HG02798 (cell line): Measurements from ENCODE around the gene ENPP7.

Experiments used
- ATAC-seq: cut with Tn5 transposase; IDR thresholded peaks from one replicate; pipeline ENCODE4 v1.9.1; 2021; ENCODE audit warnings: mild to moderate bottlenecking; ENCODE audit not compliant: unreplicated experiment, poor library complexity

Gene ENPP7, protein sequence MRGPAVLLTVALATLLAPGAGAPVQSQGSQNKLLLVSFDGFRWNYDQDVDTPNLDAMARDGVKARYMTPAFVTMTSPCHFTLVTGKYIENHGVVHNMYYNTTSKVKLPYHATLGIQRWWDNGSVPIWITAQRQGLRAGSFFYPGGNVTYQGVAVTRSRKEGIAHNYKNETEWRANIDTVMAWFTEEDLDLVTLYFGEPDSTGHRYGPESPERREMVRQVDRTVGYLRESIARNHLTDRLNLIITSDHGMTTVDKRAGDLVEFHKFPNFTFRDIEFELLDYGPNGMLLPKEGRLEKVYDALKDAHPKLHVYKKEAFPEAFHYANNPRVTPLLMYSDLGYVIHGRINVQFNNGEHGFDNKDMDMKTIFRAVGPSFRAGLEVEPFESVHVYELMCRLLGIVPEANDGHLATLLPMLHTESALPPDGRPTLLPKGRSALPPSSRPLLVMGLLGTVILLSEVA

DNA sequence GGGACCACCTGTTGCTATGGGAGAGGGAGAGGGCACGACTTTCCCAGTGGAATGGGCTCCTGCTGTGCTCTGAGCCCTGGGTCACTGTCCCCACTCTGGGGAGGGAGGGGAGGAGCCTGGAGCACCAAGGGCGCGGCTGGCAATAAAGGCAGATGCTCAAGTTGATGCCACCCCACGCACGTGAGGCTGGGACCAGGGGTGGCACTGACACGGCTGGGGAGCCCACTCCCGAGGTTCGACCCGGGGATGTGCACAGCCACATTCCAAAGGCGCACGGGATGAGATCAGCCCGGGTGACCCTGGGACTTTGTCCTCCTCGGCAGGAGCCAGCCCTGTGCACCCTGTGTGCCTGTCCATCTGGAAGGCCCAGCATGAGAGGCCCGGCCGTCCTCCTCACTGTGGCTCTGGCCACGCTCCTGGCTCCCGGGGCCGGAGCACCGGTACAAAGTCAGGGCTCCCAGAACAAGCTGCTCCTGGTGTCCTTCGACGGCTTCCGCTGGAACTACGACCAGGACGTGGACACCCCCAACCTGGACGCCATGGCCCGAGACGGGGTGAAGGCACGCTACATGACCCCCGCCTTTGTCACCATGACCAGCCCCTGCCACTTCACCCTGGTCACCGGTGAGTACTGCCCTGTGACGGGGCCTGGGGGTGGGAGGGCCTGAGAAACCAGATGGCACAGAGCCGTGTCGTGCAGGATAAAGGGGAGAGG is at the start of gene ENPP7:
Gene ENPP7, plus strand, starts transcription at position 175 of the 715 bp plus-strand sequence. Its CDS starts 197 bp downstream, at position 372.
- ATAC-seq, result no peak

DNA sequence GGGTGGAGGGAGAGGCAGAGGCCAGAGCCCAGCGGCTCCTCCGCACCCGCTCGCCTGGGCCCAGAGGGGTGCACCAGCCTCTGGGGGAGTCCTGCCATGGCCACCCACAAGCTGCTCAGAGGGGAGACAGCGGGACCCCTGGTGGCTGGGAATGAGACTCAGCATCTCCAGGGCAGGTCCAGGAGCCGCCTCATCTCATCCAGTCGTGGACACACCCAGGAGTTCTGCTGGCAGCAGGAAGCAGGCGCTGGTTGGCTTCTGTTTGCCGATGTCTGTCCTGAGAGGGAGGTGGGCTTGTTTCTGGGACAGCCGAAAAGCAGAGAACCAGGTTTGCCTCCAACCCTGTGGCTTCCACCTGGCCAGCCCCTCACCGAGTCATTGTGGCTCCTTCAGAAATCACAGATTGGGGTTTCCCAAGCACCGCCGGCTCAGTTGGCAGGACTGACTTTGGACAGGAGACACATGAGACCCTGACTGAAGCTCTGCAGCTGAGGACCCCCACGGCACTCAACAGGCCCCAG is 49.6 kb upstream of the ENPP7 start:
- ATAC-seq, result no peak

DNA sequence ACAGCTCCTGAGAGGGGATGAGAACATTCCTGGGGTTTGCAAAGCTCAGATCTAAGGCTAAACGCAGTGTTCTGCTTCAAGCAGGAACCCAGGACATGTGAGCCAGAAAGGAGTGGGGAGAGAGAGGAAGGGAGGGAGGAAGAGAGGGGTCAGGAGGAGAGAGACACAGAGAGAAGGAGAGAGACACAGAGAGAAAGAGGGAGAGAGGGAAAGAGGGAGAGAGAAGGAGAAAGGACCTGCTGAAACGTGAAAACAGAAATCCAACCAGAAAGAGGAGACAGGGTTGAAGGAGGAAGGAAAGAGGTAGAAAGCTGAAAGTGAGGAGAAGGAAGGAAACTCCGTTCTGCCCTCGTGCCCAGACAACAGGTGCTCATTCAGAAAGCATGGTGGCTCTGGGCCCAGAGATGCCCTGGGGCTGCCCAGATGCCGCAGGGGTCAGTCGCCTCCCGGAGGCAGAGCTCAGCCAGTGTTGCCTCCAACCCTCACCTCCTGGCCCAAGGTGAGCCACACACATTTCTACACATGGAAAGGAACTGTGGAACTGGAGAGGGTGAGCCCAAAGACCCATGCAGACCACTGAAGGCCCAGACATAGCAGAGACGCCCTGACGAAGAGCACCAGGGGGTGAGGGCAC is 49.0 kb upstream of the ENPP7 start:
- no peak for ATAC-seq

DNA sequence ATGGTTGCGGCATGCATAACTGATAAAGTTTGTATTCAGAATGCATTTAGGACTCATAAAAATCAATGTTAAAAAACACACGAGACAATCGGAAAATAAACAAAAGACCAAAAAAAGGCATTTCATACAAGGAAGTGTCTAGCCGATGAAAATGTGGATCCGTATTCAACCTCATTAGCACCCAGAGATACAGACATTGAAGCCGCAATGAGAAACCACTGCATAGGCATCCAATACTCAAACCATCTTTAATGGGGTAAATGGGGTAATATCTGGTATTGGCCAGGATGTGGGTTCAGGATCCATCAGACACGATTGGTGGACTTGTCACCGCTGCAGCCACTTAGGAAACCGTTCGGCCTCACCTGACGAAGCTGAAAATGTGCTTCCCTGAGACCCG is 47.4 kb upstream of the ENPP7 start:
- ATAC-seq, result no peak

DNA sequence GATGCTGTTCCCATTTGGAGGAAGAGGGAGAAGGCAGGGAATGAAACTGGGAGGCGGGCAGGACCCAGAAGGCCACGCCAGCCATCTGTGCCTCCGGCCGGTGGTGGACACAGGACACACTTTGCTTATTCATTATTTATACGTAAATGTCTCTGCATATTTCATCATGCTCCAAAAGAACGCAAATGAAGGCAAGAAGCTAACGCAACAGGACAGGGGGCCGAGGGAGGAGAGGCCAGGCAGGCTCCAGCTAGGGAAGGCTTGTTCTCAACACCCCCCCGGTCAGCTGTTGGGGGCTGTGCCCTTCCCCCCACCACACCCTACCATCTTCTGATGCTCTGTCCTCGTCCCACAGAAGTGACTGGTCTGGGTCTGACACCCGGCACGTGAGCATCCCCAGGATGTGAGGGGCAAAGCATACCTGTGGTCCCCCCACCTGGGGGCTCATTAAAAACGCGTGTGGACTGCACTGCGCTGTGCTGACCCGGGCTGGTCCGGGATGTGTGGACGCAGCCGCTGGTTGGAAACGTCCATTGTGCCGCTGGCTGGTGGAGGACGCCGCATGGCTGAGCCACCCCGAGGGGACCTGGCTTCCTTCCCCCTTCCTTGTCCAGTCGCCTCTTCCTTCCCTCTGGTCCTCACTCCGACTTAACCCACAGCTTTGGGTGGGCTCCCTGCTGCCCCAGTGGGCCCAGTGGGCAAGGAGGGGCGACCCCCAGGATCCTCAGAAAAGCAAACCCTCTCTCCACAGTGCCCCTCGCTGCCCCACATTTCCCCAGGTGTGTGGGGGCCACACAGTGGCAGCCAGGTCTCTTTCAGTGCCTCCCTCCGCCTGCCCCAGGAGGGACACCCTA is 46.4 kb upstream of the ENPP7 start:
- no peak for ATAC-seq

DNA sequence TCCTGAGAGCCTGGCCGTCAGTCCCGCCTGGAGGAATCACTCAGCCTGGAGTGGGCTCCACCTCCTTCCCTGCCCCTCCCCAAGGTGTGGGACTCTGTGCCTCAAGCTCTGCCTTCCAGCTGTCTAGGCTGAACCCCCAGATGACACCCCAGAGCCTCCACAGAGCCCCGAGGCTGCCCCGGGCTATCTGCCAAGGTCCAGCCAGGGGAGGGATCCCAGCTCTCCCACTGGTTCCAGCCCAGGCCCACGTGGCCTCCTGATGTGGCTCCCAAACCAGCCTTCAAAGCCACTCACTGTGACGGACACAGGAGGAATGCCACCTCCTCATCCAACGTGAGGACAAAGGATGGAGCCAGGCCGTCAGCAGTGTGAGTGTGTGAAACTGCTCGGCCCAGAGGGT is 45.6 kb upstream of the ENPP7 start:
- no peak for ATAC-seq

DNA sequence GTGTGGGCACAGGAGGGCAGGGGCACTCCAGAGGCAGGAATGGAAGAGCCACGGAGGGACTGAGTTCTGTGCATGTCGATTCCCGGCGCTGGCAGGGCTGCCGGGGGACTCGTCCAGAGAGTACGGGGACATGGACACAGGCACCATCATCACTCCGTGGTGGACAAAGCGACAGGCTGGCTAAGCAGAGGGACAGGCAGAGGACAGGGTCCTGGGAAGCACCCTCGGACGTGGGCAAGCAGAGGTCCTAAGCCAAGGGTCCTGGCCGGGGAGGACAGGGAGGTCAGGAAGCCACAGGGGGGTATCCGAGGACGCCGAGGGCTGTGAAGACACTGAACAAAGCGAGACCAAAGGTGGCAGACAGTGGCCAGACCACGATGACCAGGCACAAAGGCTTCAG is 44.3 kb upstream of the ENPP7 start:
- ATAC-seq, result no peak

DNA sequence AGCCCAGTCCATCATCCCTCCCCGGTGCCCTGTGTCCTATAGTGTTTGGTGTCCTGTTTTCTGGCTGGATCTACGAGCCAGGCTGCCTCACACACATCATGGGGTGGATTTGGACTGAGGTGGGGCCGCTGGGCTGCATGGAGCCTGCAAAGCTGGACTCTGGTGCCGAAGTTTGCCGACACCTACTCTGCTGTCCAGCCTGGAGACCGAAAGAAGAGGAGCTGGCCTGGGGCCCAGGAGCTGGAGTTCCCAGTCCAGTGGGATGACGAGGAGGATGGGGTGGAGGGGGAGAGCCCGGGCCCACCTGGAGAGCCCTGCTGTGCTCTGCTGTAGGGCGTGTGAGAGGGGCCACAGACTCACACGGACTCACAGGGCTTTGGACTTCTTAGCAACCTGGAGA is 40.3 kb upstream of the ENPP7 start:
- ATAC-seq, result no peak

DNA sequence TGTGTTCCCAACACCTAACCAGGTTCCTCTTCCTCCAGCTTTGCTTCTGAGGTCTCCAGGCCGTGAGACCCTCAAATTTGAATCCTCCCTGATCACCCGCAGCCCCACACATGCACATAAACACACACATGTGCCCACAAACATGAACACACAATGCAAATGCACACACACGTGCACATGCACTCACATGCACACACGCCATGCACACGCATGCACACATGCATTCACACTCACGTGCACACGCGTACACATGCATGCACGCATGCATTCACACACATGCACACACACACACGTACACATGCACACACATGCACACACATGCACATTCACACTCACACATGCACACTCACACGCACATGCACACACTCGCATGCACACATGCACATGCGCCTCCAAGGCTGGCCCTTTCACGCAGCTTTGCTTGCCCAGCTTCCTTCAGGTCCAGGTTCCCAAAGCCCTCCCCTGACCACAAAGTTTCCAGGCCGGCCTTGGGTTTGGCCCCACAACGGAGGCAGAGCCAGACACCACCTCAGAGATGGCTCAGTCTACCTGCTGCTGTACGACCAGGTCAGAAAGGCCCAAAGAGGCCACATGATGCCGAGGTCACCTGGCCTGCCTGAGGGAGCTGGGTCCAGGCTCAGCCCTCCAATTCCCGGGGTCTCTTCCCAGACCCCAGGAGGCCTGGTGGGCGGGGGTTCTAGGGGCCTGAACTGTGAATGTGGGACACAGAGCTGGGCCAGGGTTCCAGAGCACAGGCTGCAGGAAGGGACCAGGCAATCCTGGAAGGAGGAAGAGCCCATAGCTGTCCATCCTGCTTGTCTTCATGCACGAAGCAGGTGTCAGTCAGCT is 39.5 kb upstream of the ENPP7 start:
- ATAC-seq, result no peak

DNA sequence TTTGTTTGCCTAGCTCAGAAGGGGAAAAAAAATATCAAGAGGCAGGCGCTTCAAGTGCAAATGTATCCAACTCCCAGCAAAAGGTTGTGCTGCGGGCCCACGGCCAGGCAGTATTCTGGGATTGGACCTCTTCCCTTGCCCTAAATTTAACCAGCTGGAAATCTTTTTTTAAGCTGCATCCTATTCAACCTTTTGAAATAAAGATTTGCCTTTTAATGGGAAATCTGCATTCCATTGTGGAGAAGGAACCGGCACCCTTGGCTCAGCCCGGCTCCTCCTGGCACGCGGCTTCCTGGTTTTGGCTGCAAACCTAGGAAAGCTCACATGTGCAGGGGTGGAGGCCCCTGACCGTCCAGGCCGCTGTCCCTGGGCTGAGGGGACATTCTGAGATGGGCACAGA is 38.8 kb upstream of the ENPP7 start:
- ATAC-seq, result no peak

DNA sequence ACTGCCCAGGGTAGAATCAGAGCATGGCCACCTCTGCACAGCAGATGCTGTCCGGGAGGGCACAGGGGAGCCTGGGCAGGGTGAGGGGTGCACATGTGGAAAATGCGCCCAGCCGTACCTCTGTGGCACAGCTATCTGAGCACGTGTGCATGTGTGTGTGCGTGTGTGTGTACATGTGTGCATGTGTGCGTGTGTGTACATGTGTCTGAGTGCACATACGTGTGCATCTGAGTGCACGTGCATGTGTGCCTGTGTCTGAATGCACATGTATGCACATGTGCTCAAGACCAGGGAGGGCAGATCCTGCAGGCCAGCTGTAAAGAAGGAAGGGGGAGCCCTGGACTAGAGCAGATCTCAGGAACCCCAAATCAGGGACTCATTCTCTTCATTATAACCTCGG is 37.3 kb upstream of the ENPP7 start:
- ATAC-seq, result no peak

DNA sequence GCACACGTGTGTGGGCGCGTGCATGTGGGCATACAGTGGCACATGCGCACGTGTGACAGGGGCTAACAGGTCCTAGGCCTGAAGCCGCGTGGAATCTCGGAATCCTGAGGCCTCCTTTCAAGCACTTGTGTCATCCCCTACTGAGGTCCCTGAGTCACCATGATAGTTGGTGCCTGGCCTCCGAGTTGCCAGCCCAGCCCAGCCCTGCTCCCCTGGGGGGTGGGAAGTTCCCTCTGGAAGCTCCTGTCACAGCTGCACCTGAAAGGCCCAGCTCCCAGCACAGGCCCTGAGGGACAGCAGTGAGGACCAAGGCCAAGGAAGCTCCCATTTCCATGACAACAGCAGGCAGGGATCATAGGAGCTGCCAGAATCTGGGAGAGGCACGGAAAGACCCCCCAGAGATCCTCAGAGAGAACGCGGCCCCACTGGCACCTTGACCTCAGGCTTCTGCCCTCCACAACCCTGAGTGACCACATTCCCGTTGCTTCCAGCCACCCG is 35.4 kb upstream of the ENPP7 start:
- no peak for ATAC-seq

DNA sequence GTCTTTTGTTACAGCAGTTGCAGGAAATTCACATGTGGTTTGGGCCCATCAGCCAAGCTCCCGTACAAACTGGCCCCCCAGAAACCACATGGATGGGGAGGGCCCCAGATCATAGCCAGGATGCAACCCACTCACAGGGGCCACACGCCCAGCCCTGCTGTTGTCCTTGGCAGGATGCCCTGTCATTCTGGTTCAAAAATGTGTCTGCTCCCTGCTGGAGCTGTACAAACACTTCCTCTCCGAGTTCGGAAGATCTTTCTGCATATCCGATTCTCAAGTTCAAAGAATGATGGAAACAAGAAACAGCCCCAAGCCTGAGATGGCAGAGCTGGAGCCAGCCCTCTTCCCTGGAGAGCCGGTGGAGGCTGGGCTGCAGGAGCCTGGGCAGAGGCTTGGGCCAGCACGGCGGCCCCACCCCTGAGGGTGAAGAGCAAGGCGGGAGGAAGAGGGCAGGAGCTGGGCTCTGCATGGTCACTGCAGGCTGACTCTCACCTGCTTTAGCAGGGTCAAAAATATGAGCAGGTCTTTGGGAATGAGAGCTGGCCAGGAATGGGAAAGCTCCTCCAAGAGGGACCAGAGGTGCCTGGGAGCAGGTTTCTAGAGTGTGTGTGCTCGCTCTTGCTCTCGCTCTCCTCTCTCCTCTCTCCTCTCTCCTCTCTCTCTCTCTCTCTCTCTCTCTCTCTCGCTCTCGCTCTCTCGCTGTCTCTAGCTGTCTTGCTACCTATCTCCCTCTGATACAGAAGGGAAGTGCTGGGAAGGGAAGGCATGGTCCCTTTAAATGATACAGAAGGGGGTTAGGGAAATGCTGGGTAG is 34.7 kb upstream of the ENPP7 start:
- no peak for ATAC-seq

DNA sequence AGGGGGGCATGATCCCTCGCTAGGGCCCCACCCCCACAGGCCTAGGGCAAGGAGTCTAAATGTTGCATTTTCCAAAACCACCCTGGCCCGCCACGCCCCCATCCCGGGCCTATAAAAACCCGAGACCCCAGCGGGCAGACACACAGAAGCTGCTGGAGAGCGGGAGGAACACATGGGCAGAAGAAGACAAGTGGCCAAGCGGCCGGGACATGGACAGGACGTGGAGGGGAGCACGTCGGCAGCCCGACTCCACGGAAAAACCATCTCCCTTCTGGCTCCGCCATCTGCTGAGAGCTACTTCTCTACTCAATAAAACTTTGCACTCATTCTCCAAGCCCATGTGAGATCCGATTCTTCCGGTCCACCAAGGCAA is 34.1 kb upstream of the ENPP7 start:
- no peak for ATAC-seq

DNA sequence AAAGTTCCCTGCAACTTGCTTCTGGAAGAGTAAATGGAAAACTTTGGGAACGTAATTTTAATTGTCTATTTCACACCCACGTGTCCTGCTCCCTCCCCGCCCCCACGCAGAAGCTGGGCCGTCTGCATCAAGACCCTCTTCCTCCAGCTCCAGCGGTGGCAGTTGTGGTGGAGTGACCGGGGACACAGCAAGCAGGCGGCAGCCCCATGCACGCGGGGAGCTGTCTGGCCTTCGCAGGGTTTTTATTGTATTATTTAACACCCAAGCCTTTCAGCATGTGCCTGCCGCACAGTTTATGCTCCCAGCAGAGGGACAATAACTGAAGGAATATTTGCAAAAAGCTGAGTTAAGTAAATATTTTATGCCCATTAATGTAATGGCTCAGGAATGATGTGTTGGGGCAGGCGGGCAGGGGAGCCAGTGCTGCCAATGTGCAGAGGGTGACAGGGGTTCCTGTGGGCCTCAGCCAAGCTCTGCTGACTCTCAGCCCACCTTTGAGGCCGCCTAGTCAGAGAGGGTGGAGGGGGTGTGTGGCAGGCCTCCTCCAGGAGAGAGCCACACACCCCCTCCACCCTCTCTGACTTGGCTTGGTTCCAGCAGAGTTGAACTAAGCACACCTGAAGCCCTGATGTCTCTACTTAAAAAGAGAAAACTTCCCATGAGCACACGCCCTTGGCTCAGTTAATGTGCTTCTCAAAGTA is 32.4 kb upstream of the ENPP7 start:
- no peak for ATAC-seq

DNA sequence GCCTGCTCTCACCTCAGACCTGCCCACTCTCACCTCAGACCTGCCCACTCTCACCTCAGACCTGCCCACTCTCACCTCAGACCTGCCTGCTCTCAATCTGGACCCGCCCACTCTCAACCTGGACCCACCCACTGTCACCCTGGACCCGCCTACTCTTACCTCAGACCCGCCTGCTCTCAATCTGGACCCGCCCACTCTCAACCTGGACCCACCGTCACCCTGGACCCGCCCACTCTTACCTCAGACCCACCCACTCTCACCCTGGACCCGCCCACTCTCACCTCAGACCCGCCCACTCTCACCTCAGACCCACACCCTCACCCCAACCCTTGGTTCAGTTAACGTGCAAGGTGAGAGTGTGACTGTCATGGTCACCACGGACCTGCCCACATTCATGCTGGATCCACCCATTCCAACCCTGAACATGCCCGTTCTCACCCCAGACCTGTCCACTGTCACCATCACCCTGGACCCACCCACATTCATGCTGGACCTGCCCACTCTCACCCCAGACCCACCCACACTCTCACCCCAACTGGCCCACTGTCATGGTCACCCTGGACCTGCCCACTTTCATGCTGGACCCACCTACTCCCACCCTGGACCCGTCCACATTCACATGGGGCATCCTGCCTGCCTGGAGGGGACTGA is 31.2 kb upstream of the ENPP7 start:
- ATAC-seq, result no peak

DNA sequence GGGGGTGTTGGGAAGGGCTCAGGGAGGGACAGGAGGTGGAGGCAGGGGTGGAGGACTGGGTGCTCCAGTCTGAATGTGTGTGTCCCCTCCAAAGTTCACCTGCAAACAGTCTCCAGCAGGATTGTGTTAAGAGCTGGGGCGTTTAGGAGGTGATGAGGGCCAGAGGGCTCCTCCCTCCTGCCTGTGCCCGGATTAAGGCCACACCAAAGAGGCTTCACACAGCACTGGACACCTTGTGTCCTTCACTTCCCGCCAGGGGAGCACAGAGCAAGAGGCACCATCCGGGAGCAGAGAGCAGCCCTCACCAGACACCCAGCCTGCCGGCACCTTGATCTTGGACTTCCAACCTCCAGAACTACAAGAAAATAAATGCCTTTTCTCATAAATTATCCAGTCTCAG is 30.2 kb upstream of the ENPP7 start:
- ATAC-seq, result no peak
